ENCODE results near the gene BRINP1. TPM values are rescaled to one million over a fixed set of nuclear protein-coding genes. Genes with fewer than 3 reads are reported as not detected.

Gene BRINP1
- total and polyA plus RNA-seq, 2 donors (not counting 3 experiments of a cell fraction or from before 2014, with no cell fraction given), result 0.04 TPM; not detected in 1

GRCh38 chr9:119313846-119314245 is 55.4 kb downstream of the BRINP1 start:
- POLR2A ChIA-PET, result no interaction called here
- Histone ChIP-seq H3K9ac (replicated peaks; ENCODE audit: extremely low read depth, insufficient read depth, low read length) (no peak overlapping the region), H3K9me3 (replicated peaks; ENCODE audit: control insufficient read depth, insufficient read depth, low read length) (peaks cover 3% of the 10 kb centered on the region), H2AFZ (ENCODE audit: low read depth, low read length) (no peak overlapping the region), H3K4me2 (ENCODE audit: insufficient read depth, low read length) (no peak overlapping the region), H3K9me1 (replicated peaks; ENCODE audit: control insufficient read depth, extremely low read depth, insufficient read depth, low read length) (no peaks in the 10 kb centered on the region), H4K20me1 (replicated peaks; ENCODE audit: control insufficient read depth, extremely low read depth, insufficient read depth, low read length) (no peaks in the 10 kb centered on the region), H3K27me3 (ENCODE audit: control insufficient read depth in 2 of 2, insufficient read depth in 2 of 2, low read length in 2 of 2) (no peaks in the 10 kb centered on the region), H3K4me1 (ENCODE audit: control insufficient read depth, extremely low read depth, insufficient read depth, low read length) (no peaks in the 10 kb centered on the region), H3K27ac (ENCODE audit: insufficient read depth, low read depth, low read length) (no peak overlapping the region), H3K79me2 (ENCODE audit: control insufficient read depth, insufficient read depth, low read length) (no peaks in the 10 kb centered on the region), H3K36me3 (ENCODE audit: control insufficient read depth in 2 of 2, extremely low read depth in 1 of 2, insufficient read depth in 2 of 2, low read length in 2 of 2) (no peaks in the 10 kb centered on the region), H3K4me3 (replicated peaks in 1 of 3; ENCODE audit: insufficient read depth in 1 of 3, low read depth in 1 of 3, low read length in 3 of 3) (no peak overlapping the region)
- FAIRE-seq (no peak), DNase-seq (ENCODE audit: low read depth, low spot score) (no peak)
- BruUV-seq (replicated peaks), result no TSS peak
- intact Hi-C loops (cut with micrococcal nuclease) (no loop called here), dilution Hi-C loops (cut with MboI; ENCODE audit: extremely low pct_ligation_motif_present, low sequenced_read_pairs) (no loop called here)
- TF ChIP-seq POLR2AphosphoS5 (IDR thresholded peaks at IDR 0.05; ENCODE audit: insufficient read depth, low read depth, low read length), result no peak
- no peak for TF ChIP-seq MAX (IDR thresholded peaks at IDR 0.05; ENCODE audit: insufficient read depth, insufficient read length)
- no peak for TF ChIP-seq EZH2 (IDR thresholded peaks at IDR 0.05; ENCODE audit: borderline replicate concordance, low read depth, low read length, severe bottlenecking)
- TF ChIP-seq MYC (IDR thresholded peaks at IDR 0.05; ENCODE audit: low read depth, low read length), result no peak
- CTCF ChIA-PET, result no interaction called here

GRCh38 chr9:119310741-119311140 is 58.5 kb downstream of the BRINP1 start:
- H3K4me1 ChIP-seq (ENCODE audit: control insufficient read depth, extremely low read depth, insufficient read depth, low read length), result no peaks in the 10 kb centered on the region
- no peaks in the 10 kb centered on the region for H3K9me1 ChIP-seq (replicated peaks; ENCODE audit: control insufficient read depth, extremely low read depth, insufficient read depth, low read length)
- H3K27me3 ChIP-seq (ENCODE audit: control insufficient read depth in 2 of 2, insufficient read depth in 2 of 2, low read length in 2 of 2), result no peaks in the 10 kb centered on the region
- no TSS peak for BruUV-seq (replicated peaks)
- dilution Hi-C loops (cut with MboI; ENCODE audit: extremely low pct_ligation_motif_present, low sequenced_read_pairs), result no loop called here
- H3K9ac ChIP-seq (replicated peaks; ENCODE audit: extremely low read depth, insufficient read depth, low read length), result no peak overlapping the region
- POLR2A ChIA-PET, result no interaction called here
- no peak overlapping the region for H3K4me3 ChIP-seq (replicated peaks in 1 of 3; ENCODE audit: insufficient read depth in 1 of 3, low read depth in 1 of 3, low read length in 3 of 3)
- no peaks in the 10 kb centered on the region for H3K79me2 ChIP-seq (ENCODE audit: control insufficient read depth, insufficient read depth, low read length)
- no peak overlapping the region for H3K27ac ChIP-seq (ENCODE audit: insufficient read depth, low read depth, low read length)
- FAIRE-seq (no peak), DNase-seq (ENCODE audit: low read depth, low spot score) (no peak)
- TF ChIP-seq POLR2A (IDR thresholded peaks at IDR 0.05; ENCODE audit: low read depth, low read length), result no peak
- no peak for TF ChIP-seq EZH2 (IDR thresholded peaks at IDR 0.05; ENCODE audit: borderline replicate concordance, low read depth, low read length, severe bottlenecking)
- TF ChIP-seq CTCF (IDR thresholded peaks at IDR 0.05; ENCODE audit: extremely low read depth in 1 of 2, insufficient read depth in 1 of 2, low read depth in 1 of 2, low read length in 2 of 2), result no peak
- no peak for TF ChIP-seq FOS (IDR thresholded peaks at IDR 0.05; ENCODE audit: borderline replicate concordance, insufficient read depth, low read length)
- no peak for TF ChIP-seq MAX (IDR thresholded peaks at IDR 0.05; ENCODE audit: insufficient read depth, insufficient read length)
- TF ChIP-seq POLR2AphosphoS5 (IDR thresholded peaks at IDR 0.05; ENCODE audit: insufficient read depth, low read depth, low read length), result no peak
- no peak for TF ChIP-seq GATA2 (IDR thresholded peaks at IDR 0.05; ENCODE audit: insufficient read depth, insufficient read length, low read depth, low read length)
- no peak for TF ChIP-seq JUN (IDR thresholded peaks at IDR 0.05; ENCODE audit: borderline replicate concordance, insufficient read depth, insufficient read length, low read depth)
- no peak for TF ChIP-seq MYC (IDR thresholded peaks at IDR 0.05; ENCODE audit: low read depth, low read length)
- CTCF ChIA-PET, result no interaction called here
- H2AFZ ChIP-seq (ENCODE audit: low read depth, low read length), result no peak overlapping the region
- H3K9me3 ChIP-seq (replicated peaks; ENCODE audit: control insufficient read depth, insufficient read depth, low read length), result peaks cover 3% of the 10 kb centered on the region
- intact Hi-C loops (cut with micrococcal nuclease), result no loop called here
- no peaks in the 10 kb centered on the region for H4K20me1 ChIP-seq (replicated peaks; ENCODE audit: control insufficient read depth, extremely low read depth, insufficient read depth, low read length)
- no peak overlapping the region for H3K4me2 ChIP-seq (ENCODE audit: insufficient read depth, low read length)
- no peaks in the 10 kb centered on the region for H3K36me3 ChIP-seq (ENCODE audit: control insufficient read depth in 2 of 2, extremely low read depth in 1 of 2, insufficient read depth in 2 of 2, low read length in 2 of 2)

Measured in endothelial cell of umbilical vein (primary cell).